Stimulated activated naive CD8-positive, alpha-beta T cell treated with anti-CD3 and anti-CD28 coated beads, Interleukin-15, Interleukin-2, amounts not matched to agents 100 ng/mL and 50 ng/mL, for 24 hours (primary cell): ENCODE results near the gene MNT.

ENCODE experiments used
- H3K27ac Mint-ChIP-seq: one replicate; pipeline ENCODE4 v1.8.0; 2021; ENCODE audit warnings: mild to moderate bottlenecking, mixed read lengths
- H3K27me3 Mint-ChIP-seq: one replicate; pipeline ENCODE4 v1.8.0; 2021; ENCODE audit warnings: mixed read lengths
- H3K36me3 Mint-ChIP-seq: one replicate; pipeline ENCODE4 v1.8.0; 2021; ENCODE audit warnings: low read depth, mixed read lengths
- H3K4me1 Mint-ChIP-seq: one replicate; pipeline ENCODE4 v1.8.0; 2021; ENCODE audit warnings: low read depth, mixed read lengths
- H3K4me3 Mint-ChIP-seq: one replicate; pipeline ENCODE4 v1.8.0; 2021; ENCODE audit warnings: mild to moderate bottlenecking, mixed read lengths
- H3K9me3 Mint-ChIP-seq: one replicate; pipeline ENCODE4 v1.8.0; 2021; ENCODE audit warnings: mixed read lengths

Gene MNT

GRCh38 chr17:2354311-2354710 is 46.5 kb downstream of the MNT start:
- H3K9me3 Mint-ChIP-seq = no peaks in the 10 kb centered on the region
- H3K4me1 Mint-ChIP-seq = peaks cover 18% of the 10 kb centered on the region
- no peak overlapping the region for H3K27ac Mint-ChIP-seq
- H3K27me3 Mint-ChIP-seq = no peaks in the 10 kb centered on the region
- H3K36me3 Mint-ChIP-seq = peaks cover 3% of the 10 kb centered on the region
- H3K4me3 Mint-ChIP-seq = no peak overlapping the region

GRCh38 chr17:2351269-2351668 is 49.6 kb downstream of the MNT start:
- peaks cover 18% of the 10 kb centered on the region for H3K4me1 Mint-ChIP-seq
- no peaks in the 10 kb centered on the region for H3K36me3 Mint-ChIP-seq
- no peak overlapping the region for H3K27ac Mint-ChIP-seq
- H3K9me3 Mint-ChIP-seq = no peaks in the 10 kb centered on the region
- no peak overlapping the region for H3K4me3 Mint-ChIP-seq
- no peaks in the 10 kb centered on the region for H3K27me3 Mint-ChIP-seq

GRCh38 chr17:2347805-2348685 is 52.8 kb downstream of the MNT start:
- H3K27ac Mint-ChIP-seq = no peak overlapping the region
- peaks cover 14% of the 10 kb centered on the region for H3K4me1 Mint-ChIP-seq
- no peak overlapping the region for H3K4me3 Mint-ChIP-seq
- H3K9me3 Mint-ChIP-seq = no peaks in the 10 kb centered on the region
- H3K36me3 Mint-ChIP-seq = peaks cover 6% of the 10 kb centered on the region
- H3K27me3 Mint-ChIP-seq = no peaks in the 10 kb centered on the region

- Mint-ChIP-seq H3K4me3 (no peak overlapping the region), H3K27ac (no peak overlapping the region), H3K27me3 (no peaks in the 10 kb centered on the region), H3K4me1 (peaks cover 21% of the 10 kb centered on the region), H3K36me3 (peaks cover 9% of the 10 kb centered on the region), H3K9me3 (no peaks in the 10 kb centered on the region)
Observed at GRCh38 chr17:2346475-2346874, 54.4 kb downstream of the MNT start.

- Mint-ChIP-seq H3K36me3 (peaks cover 9% of the 10 kb centered on the region), H3K4me3 (no peak overlapping the region), H3K27me3 (no peaks in the 10 kb centered on the region), H3K4me1 (peaks cover 21% of the 10 kb centered on the region), H3K9me3 (no peaks in the 10 kb centered on the region), H3K27ac (peak overlapping the region; percentile 12)
Observed at GRCh38 chr17:2344528-2344927, 56.3 kb downstream of the MNT start.

GRCh38 chr17:2343421-2343820 is 57.4 kb downstream of the MNT start:
- no peaks in the 10 kb centered on the region for H3K9me3 Mint-ChIP-seq
- peak overlapping the region; percentile 2 for H3K4me3 Mint-ChIP-seq
- H3K27ac Mint-ChIP-seq = peak overlapping the region; percentile 61
- peaks cover 22% of the 10 kb centered on the region for H3K4me1 Mint-ChIP-seq
- H3K27me3 Mint-ChIP-seq = no peaks in the 10 kb centered on the region
- H3K36me3 Mint-ChIP-seq = peaks cover 9% of the 10 kb centered on the region

GRCh38 chr17:2338315-2338657 is 62.6 kb downstream of the MNT start:
- Mint-ChIP-seq H3K36me3 (peaks cover 3% of the 10 kb centered on the region), H3K4me3 (peak overlapping the region; percentile 84), H3K27ac (peak overlapping the region; percentile 74), H3K27me3 (no peaks in the 10 kb centered on the region), H3K9me3 (no peaks in the 10 kb centered on the region), H3K4me1 (peaks cover 16% of the 10 kb centered on the region)

- H3K9me3 Mint-ChIP-seq = no peaks in the 10 kb centered on the region
- peaks cover 3% of the 10 kb centered on the region for H3K36me3 Mint-ChIP-seq
- H3K4me3 Mint-ChIP-seq = peak overlapping the region; percentile 84
- H3K27ac Mint-ChIP-seq = peak overlapping the region; percentile 74
- no peaks in the 10 kb centered on the region for H3K27me3 Mint-ChIP-seq
- H3K4me1 Mint-ChIP-seq = peaks cover 11% of the 10 kb centered on the region
Observed at GRCh38 chr17:2337544-2338314, 63.1 kb downstream of the MNT start.

- H3K4me3 Mint-ChIP-seq = peak within 1 kb of the TSS; percentile 84
- peaks cover 3% of the 10 kb centered on the region for H3K36me3 Mint-ChIP-seq
- H3K4me1 Mint-ChIP-seq = peaks cover 5% of the 10 kb centered on the region
- H3K27me3 Mint-ChIP-seq = no peaks in the 10 kb centered on the region
- H3K27ac Mint-ChIP-seq = peak within 1 kb of the TSS; percentile 100
- no peaks in the 10 kb centered on the region for H3K9me3 Mint-ChIP-seq
Observed at GRCh38 chr17:2336852-2337543, 63.9 kb downstream of the MNT start, which contains the start of gene SGSM2. Gene SGSM2, plus strand, starts transcription at chr17:2337501. Its CDS starts 188 bp downstream, at chr17:2337689.

- Mint-ChIP-seq H3K4me3 (no peak within 1 kb of the TSS), H3K36me3 (no peaks in the 10 kb centered on the region), H3K27ac (peak within 1 kb of the TSS; percentile 100), H3K27me3 (no peaks in the 10 kb centered on the region), H3K4me1 (peaks cover 5% of the 10 kb centered on the region), H3K9me3 (no peaks in the 10 kb centered on the region)
Observed at GRCh38 chr17:2336215-2336851, 64.5 kb downstream of the MNT start, which contains the start of gene TSR1. Gene TSR1, minus strand, starts transcription at chr17:2336457. Its CDS starts 30 bp downstream, at chr17:2336427.

GRCh38 chr17:2335726-2336214 is 65.1 kb downstream of the MNT start:
- H3K27me3 Mint-ChIP-seq = no peaks in the 10 kb centered on the region
- H3K4me3 Mint-ChIP-seq = no peak overlapping the region
- H3K4me1 Mint-ChIP-seq = peaks cover 5% of the 10 kb centered on the region
- peak overlapping the region; percentile 100 for H3K27ac Mint-ChIP-seq
- H3K36me3 Mint-ChIP-seq = no peaks in the 10 kb centered on the region
- no peaks in the 10 kb centered on the region for H3K9me3 Mint-ChIP-seq
